Fibroblast of lung (primary cell): Measurements from ENCODE around the gene TPT1. TPM values are rescaled to one million over a fixed set of nuclear protein-coding genes. Genes with fewer than 3 reads are reported as not detected.

Experiments used
- DNase-seq, 2 donors: peaks; one replicate each; pipeline versions ENCODE4 v3.0.0 to v3.0.0-alpha.2; 2010; ENCODE audit warnings: low read depth in 2 of 2
- H2AFZ ChIP-seq: 2 replicates; pipeline ENCODE4 v1.5.1; 2012; ENCODE audit warnings: low read length, control low read depth, inconsistent platforms
- H3K27ac ChIP-seq: 2 replicates; pipeline ENCODE4 v1.5.1; 2011; ENCODE audit warnings: low read length, control low read depth; ENCODE audit not compliant: insufficient read depth
- H3K27me3 ChIP-seq: 2 replicates; pipeline ENCODE4 v1.5.1; 2011; ENCODE audit warnings: mild to moderate bottlenecking, low read length; ENCODE audit not compliant: control insufficient read depth, insufficient read depth
- H3K36me3 ChIP-seq: 2 replicates; pipeline ENCODE4 v1.5.1; 2011; ENCODE audit warnings: low read length; ENCODE audit not compliant: control insufficient read depth, insufficient read depth
- H3K4me1 ChIP-seq: 2 replicates; pipeline ENCODE4 v1.5.1; 2011; ENCODE audit warnings: low read length; ENCODE audit not compliant: control insufficient read depth, insufficient read depth; ENCODE audit errors: extremely low read depth
- H3K4me2 ChIP-seq: 2 replicates; pipeline ENCODE4 v1.5.1; 2011; ENCODE audit warnings: low read length, control low read depth; ENCODE audit not compliant: insufficient read depth; ENCODE audit errors: extremely low read depth
- H3K4me3 ChIP-seq, 4 experiments: fragments of 200-600 bp in 1 of 4; sonication (generic) in 1 of 4; replicated peaks in 1 of 4; 2 replicates each; pipeline ENCODE4 v1.5.1; 2011 to 2016; ENCODE audit warnings: low read length in 4 of 4, low read depth in 3 of 4, mild to moderate bottlenecking in 3 of 4, control low read depth in 2 of 4, inconsistent platforms in 1 of 4, mixed read lengths in 1 of 4; ENCODE audit not compliant: insufficient read depth in 1 of 4; ENCODE audit errors: control extremely low read depth in 1 of 4
- H3K79me2 ChIP-seq: 2 replicates; pipeline ENCODE4 v1.5.1; 2012; ENCODE audit warnings: mild to moderate bottlenecking, low read length, inconsistent platforms; ENCODE audit not compliant: control insufficient read depth, insufficient read depth
- H3K9ac ChIP-seq: 2 replicates; pipeline ENCODE4 v1.5.1; 2011; ENCODE audit warnings: mild to moderate bottlenecking, low read length, control low read depth; ENCODE audit not compliant: insufficient read depth
- H3K9me3 ChIP-seq: 2 replicates; pipeline ENCODE4 v1.5.1; 2012; ENCODE audit warnings: low read depth, low read length; ENCODE audit not compliant: control insufficient read depth, insufficient read depth
- H4K20me1 ChIP-seq: 2 replicates; pipeline ENCODE4 v1.5.1; 2011; ENCODE audit warnings: low read length; ENCODE audit not compliant: control insufficient read depth, insufficient read depth; ENCODE audit errors: extremely low read depth
- EZH2 ChIP-seq: IDR thresholded peaks from 2 replicates; pipeline ENCODE4 v1.5.1; 2012; ENCODE audit warnings: low read length, control low read depth, mild to moderate bottlenecking; ENCODE audit errors: missing control alignments
- polyA plus RNA-seq, 2 donors: library from polyadenylated mRNA; depleted of rRNA in 1 of 2; stranded (reverse) in 1 of 2; unstranded in 1 of 2; fragments of >200 nt; gene quantifications; 2 replicates each; pipeline ENCODE4 v1.2.1, GENCODE V29; 2011 to 2012; ENCODE audit warnings: missing spikeins in 1 of 2
- total RNA-seq: library from RNA; depleted of rRNA; stranded (reverse); fragments of >200 nt; gene quantifications from 2 replicates; pipeline ENCODE4 v1.2.1, GENCODE V29; 2014
- TF ChIP-seq, protein P1 (sequence below), 2 donors: IDR thresholded peaks in 1 of 2; conservative IDR thresholded peaks in 1 of 2; 1 replicate in 1 of 2; 2 replicates in 1 of 2; pipeline ENCODE4 v1.5.1; 2011 to 2012; ENCODE audit warnings: low read length in 2 of 2, control low read depth in 1 of 2, inconsistent platforms in 1 of 2, low read depth in 1 of 2, mild to moderate bottlenecking in 1 of 2

TPT1 gene
- total and polyA plus RNA-seq, 2 donors (not counting 1 experiment from before 2014, with no cell fraction given), result 2,237 to 5,502 TPM

- H3K4me1 ChIP-seq, result peaks cover 4% of the 10 kb centered on the region
- H3K9me3 ChIP-seq, result no peaks in the 10 kb centered on the region
- no peak for DNase-seq
- no peak overlapping the region for H3K27ac ChIP-seq
- H3K79me2 ChIP-seq, result no peaks in the 10 kb centered on the region
- no peak overlapping the region for H3K4me3 ChIP-seq
- no peak for TF ChIP-seq EZH2
- TF ChIP-seq, protein P1, sequence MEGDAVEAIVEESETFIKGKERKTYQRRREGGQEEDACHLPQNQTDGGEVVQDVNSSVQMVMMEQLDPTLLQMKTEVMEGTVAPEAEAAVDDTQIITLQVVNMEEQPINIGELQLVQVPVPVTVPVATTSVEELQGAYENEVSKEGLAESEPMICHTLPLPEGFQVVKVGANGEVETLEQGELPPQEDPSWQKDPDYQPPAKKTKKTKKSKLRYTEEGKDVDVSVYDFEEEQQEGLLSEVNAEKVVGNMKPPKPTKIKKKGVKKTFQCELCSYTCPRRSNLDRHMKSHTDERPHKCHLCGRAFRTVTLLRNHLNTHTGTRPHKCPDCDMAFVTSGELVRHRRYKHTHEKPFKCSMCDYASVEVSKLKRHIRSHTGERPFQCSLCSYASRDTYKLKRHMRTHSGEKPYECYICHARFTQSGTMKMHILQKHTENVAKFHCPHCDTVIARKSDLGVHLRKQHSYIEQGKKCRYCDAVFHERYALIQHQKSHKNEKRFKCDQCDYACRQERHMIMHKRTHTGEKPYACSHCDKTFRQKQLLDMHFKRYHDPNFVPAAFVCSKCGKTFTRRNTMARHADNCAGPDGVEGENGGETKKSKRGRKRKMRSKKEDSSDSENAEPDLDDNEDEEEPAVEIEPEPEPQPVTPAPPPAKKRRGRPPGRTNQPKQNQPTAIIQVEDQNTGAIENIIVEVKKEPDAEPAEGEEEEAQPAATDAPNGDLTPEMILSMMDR (conservative IDR thresholded peaks at IDR 0.05 in 1 of 2, IDR thresholded peaks at IDR 0.05 in 1 of 2; ENCODE audit: low read depth in 1 of 2, low read length in 2 of 2), result no peak
- H3K27me3 ChIP-seq, result no peaks in the 10 kb centered on the region
- peaks cover 1% of the 10 kb centered on the region for H3K36me3 ChIP-seq
- no peak overlapping the region for H2AFZ ChIP-seq
- H3K4me2 ChIP-seq, result no peak overlapping the region
- H3K9ac ChIP-seq, result no peak overlapping the region
- H4K20me1 ChIP-seq, result no peaks in the 10 kb centered on the region
Observed at GRCh38 chr13:45364876-45365557, 24.0 kb upstream of the TPT1 start.

GRCh38 chr13:45362939-45363338 lies 22.0 kb upstream of the TPT1 start:
- H3K36me3 ChIP-seq, result peaks cover 1% of the 10 kb centered on the region
- no peak overlapping the region for H3K9ac ChIP-seq
- no peaks in the 10 kb centered on the region for H3K27me3 ChIP-seq

DNA sequence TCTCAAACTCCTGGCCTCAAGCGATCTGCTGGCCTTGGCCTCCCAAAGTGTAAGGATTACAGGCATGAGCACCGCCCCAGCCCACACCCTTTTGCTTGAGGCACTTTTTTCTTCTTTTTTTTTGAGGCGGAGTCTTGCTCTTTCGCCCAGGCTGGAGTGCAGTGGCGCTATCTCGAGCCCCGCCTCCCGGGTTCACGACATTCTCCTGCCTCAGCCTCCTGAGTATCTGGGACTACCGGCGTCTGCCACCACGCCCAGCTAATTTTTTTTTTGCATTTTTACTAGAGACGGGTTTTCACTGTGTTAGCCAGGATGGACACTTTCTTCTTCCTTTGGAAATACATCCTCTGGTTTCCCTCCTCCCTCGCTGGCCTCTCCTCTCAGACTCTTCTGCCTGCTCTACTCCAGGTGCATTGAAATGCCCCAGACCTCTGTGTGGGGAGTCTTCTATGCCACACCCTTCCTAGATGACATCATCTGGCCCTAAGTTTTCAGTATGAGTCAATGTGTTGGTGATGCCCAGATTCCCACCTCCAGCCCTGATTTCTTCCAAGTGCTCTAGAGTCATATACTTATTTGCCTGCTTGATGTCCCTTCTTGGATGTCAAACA lies 20.7 kb upstream of the TPT1 start:
- H2AFZ ChIP-seq, result no peak overlapping the region
- peak; percentile 59 to 68 for DNase-seq
- no peaks in the 10 kb centered on the region for H3K27me3 ChIP-seq
- H3K79me2 ChIP-seq, result no peaks in the 10 kb centered on the region
- no peaks in the 10 kb centered on the region for H3K9me3 ChIP-seq
- no peak overlapping the region for H3K9ac ChIP-seq
- TF ChIP-seq EZH2, result no peak
- TF ChIP-seq, protein P1 (conservative IDR thresholded peaks at IDR 0.05 in 1 of 2, IDR thresholded peaks at IDR 0.05 in 1 of 2; ENCODE audit: low read depth in 1 of 2, low read length in 2 of 2), result no peak
- no peaks in the 10 kb centered on the region for H3K4me1 ChIP-seq
- H3K36me3 ChIP-seq, result peaks cover 6% of the 10 kb centered on the region
- no peak overlapping the region for H3K4me3 ChIP-seq
- no peak overlapping the region for H3K4me2 ChIP-seq
- no peak overlapping the region for H3K27ac ChIP-seq
- H4K20me1 ChIP-seq, result no peaks in the 10 kb centered on the region

More at GRCh38 chr13:45362939-45363338, 22.0 kb upstream of the TPT1 start:
- DNase-seq, result no peak
- TF ChIP-seq, protein P1 (conservative IDR thresholded peaks at IDR 0.05 in 1 of 2, IDR thresholded peaks at IDR 0.05 in 1 of 2; ENCODE audit: low read depth in 1 of 2, low read length in 2 of 2), result no peak
- no peak for TF ChIP-seq EZH2
- no peaks in the 10 kb centered on the region for H3K9me3 ChIP-seq
- no peak overlapping the region for H3K27ac ChIP-seq
- H3K4me3 ChIP-seq, result no peak overlapping the region
- H3K79me2 ChIP-seq, result no peaks in the 10 kb centered on the region
- no peak overlapping the region for H3K4me2 ChIP-seq
- peaks cover 4% of the 10 kb centered on the region for H3K4me1 ChIP-seq
- H2AFZ ChIP-seq, result no peak overlapping the region
- H4K20me1 ChIP-seq, result no peaks in the 10 kb centered on the region
